H9 (cell line): Measurements from ENCODE around the gene NHLH1. TPM values are rescaled to one million over a fixed set of nuclear protein-coding genes. Genes with fewer than 3 reads are reported as not detected.
A peak's percentile ranks its signal among the peaks of the same experiment; 100 is the strongest.

Source experiments
- DNase-seq: peaks from one replicate; pipeline ENCODE4 v3.0.0-alpha.2; 2017
- H2AFZ ChIP-seq: one replicate; pipeline ENCODE4 v1.6.1; 2013; ENCODE audit warnings: mild to moderate bottlenecking, low read length, control low read depth, moderate library complexity
- H2AK5ac ChIP-seq: 2 replicates; pipeline ENCODE4 v1.6.1; 2013; ENCODE audit warnings: low read length, control low read depth, mixed read lengths; ENCODE audit not compliant: insufficient read length
- H2BK120ac ChIP-seq: one replicate; pipeline ENCODE4 v1.6.1; 2013; ENCODE audit warnings: low read depth, mild to moderate bottlenecking, low read length, control low read depth, inconsistent platforms; ENCODE audit not compliant: poor library complexity, severe bottlenecking
- H2BK12ac ChIP-seq: 2 replicates; pipeline ENCODE4 v1.6.1; 2013; ENCODE audit warnings: low read length, control low read depth, mixed read lengths, low read depth; ENCODE audit not compliant: insufficient read length
- H2BK15ac ChIP-seq: 2 replicates; pipeline ENCODE4 v1.6.1; 2013; ENCODE audit warnings: low read depth, low read length, control low read depth
- H2BK20ac ChIP-seq: one replicate; pipeline ENCODE4 v1.6.1; 2013; ENCODE audit warnings: low read depth, mild to moderate bottlenecking, low read length, control low read depth, inconsistent platforms; ENCODE audit not compliant: poor library complexity, severe bottlenecking
- H2BK5ac ChIP-seq: 2 replicates; pipeline ENCODE4 v1.6.1; 2013; ENCODE audit warnings: low read length, control low read depth, mixed read lengths; ENCODE audit not compliant: insufficient read length
- H3K14ac ChIP-seq: 2 replicates; pipeline ENCODE4 v1.6.1; 2013; ENCODE audit warnings: low read length, control low read depth; ENCODE audit not compliant: insufficient read depth
- H3K18ac ChIP-seq: 2 replicates; pipeline ENCODE4 v1.6.1; 2013; ENCODE audit warnings: low read depth, mild to moderate bottlenecking, mixed read lengths, low read length, control low read depth; ENCODE audit not compliant: insufficient read length
- H3K23ac ChIP-seq: 2 replicates; pipeline ENCODE4 v1.6.1; 2013; ENCODE audit warnings: low read length, control low read depth, mixed read lengths, low read depth; ENCODE audit not compliant: insufficient read length
- H3K23me2 ChIP-seq: 2 replicates; pipeline ENCODE4 v1.6.1; 2013; ENCODE audit warnings: low read depth, mild to moderate bottlenecking, mixed read lengths, low read length, control low read depth; ENCODE audit not compliant: insufficient read length, poor library complexity, severe bottlenecking
- H3K27ac ChIP-seq: 2 replicates; pipeline ENCODE4 v1.5.1; 2013; ENCODE audit warnings: low read length, control low read depth, mixed read lengths, low read depth; ENCODE audit not compliant: insufficient read length
- H3K27me3 ChIP-seq: 2 replicates; pipeline ENCODE4 v1.6.1; 2013; ENCODE audit warnings: low read length, control low read depth, inconsistent platforms; ENCODE audit not compliant: insufficient read depth
- H3K4ac ChIP-seq: 2 replicates; pipeline ENCODE4 v1.6.1; 2013; ENCODE audit warnings: low read depth, mild to moderate bottlenecking, control low read depth, inconsistent platforms, low read length, moderate library complexity
- H3K4me1 ChIP-seq: 2 replicates; pipeline ENCODE4 v1.6.1; 2013; ENCODE audit warnings: low read length, control low read depth, inconsistent platforms; ENCODE audit not compliant: insufficient read depth
- H3K4me2 ChIP-seq: 2 replicates; pipeline ENCODE4 v1.6.1; 2013; ENCODE audit warnings: low read length, control low read depth, mixed read lengths; ENCODE audit not compliant: insufficient read length, insufficient read depth
- H3K56ac ChIP-seq: 2 replicates; pipeline ENCODE4 v1.6.1; 2013; ENCODE audit warnings: low read depth, mild to moderate bottlenecking, mixed read lengths, low read length, control low read depth; ENCODE audit not compliant: insufficient read length
- H3K79me1 ChIP-seq: 2 replicates; pipeline ENCODE4 v1.6.1; 2013; ENCODE audit warnings: low read depth, mild to moderate bottlenecking, moderate library complexity, low read length, control low read depth, inconsistent platforms; ENCODE audit not compliant: insufficient read depth, poor library complexity, severe bottlenecking
- H3K79me2 ChIP-seq: 2 replicates; pipeline ENCODE4 v1.6.1; 2013; ENCODE audit warnings: low read length, control low read depth, inconsistent platforms; ENCODE audit not compliant: insufficient read depth
- H3K9ac ChIP-seq: 2 replicates; pipeline ENCODE4 v1.6.1; 2013; ENCODE audit warnings: low read length, control low read depth, mixed read lengths; ENCODE audit not compliant: insufficient read length; ENCODE audit errors: extremely low read depth
- H3K9me3 ChIP-seq: one replicate; pipeline ENCODE4 v1.6.1; 2013; ENCODE audit warnings: low read depth, low read length, inconsistent platforms; ENCODE audit not compliant: control insufficient read depth
- H3T11ph ChIP-seq: one replicate; pipeline ENCODE4 v1.6.1; 2013; ENCODE audit warnings: mild to moderate bottlenecking, low read length, control low read depth, inconsistent platforms
- H4K20me1 ChIP-seq: one replicate; pipeline ENCODE4 v1.6.1; 2013; ENCODE audit not compliant: control insufficient read depth, insufficient read length, insufficient read depth
- H4K5ac ChIP-seq: 2 replicates; pipeline ENCODE4 v1.6.1; 2013; ENCODE audit warnings: low read depth, mild to moderate bottlenecking, mixed read lengths, low read length, control low read depth; ENCODE audit not compliant: insufficient read length
- H4K8ac ChIP-seq: replicated peaks from 2 replicates; pipeline ENCODE4 v1.6.1; 2013; ENCODE audit warnings: low read length, control low read depth, mixed read lengths, low read depth; ENCODE audit not compliant: insufficient read length
- H4K91ac ChIP-seq: 2 replicates; pipeline ENCODE4 v1.6.1; 2013; ENCODE audit warnings: low read depth, mild to moderate bottlenecking, moderate library complexity, mixed read lengths, low read length, control low read depth; ENCODE audit not compliant: insufficient read length
- H3K27ac Mint-ChIP-seq, 3 experiments: 2 replicates in 2 of 3; 3 replicates in 1 of 3; pipeline ENCODE4 v1.8.0; 2020 to 2021; ENCODE audit warnings: mixed read lengths in 3 of 3, mild to moderate bottlenecking in 1 of 3, moderate library complexity in 1 of 3
- H3K27me3 Mint-ChIP-seq: 2 replicates; pipeline ENCODE4 v1.8.0; 2021; ENCODE audit warnings: low read depth, mild to moderate bottlenecking, moderate library complexity, mixed read lengths
- H3K36me3 Mint-ChIP-seq, 3 experiments: 2 replicates in 2 of 3; 3 replicates in 1 of 3; pipeline ENCODE4 v1.8.0; 2020 to 2021; ENCODE audit warnings: low read depth in 3 of 3, mixed read lengths in 3 of 3; ENCODE audit not compliant: insufficient read depth in 1 of 3
- H3K4me1 Mint-ChIP-seq, 2 experiments: 2 replicates each; pipeline ENCODE4 v1.8.0; 2020; ENCODE audit warnings: mixed read lengths in 2 of 2
- H3K4me3 Mint-ChIP-seq, 2 experiments: 2 replicates in 1 of 2; 3 replicates in 1 of 2; pipeline ENCODE4 v1.8.0; 2020 to 2021; ENCODE audit warnings: mild to moderate bottlenecking in 2 of 2, mixed read lengths in 2 of 2, moderate library complexity in 1 of 2
- H3K9me3 Mint-ChIP-seq, 2 experiments: 2 replicates in 1 of 2; 3 replicates in 1 of 2; pipeline ENCODE4 v1.8.0; 2020; ENCODE audit warnings: mild to moderate bottlenecking in 2 of 2, mixed read lengths in 2 of 2, moderate library complexity in 1 of 2
- WGBS: extraction: QIAGEN DNeasy Blood & Tissue Kit; methylation state at CpG from one replicate; pipeline ENCODE4 v1.1.7; 2013; ENCODE audit warnings: missing lambda C conversion rate, low lambda C conversion rate, mixed read lengths; ENCODE audit not compliant: insufficient read length; ENCODE audit errors: extremely low coverage; 5-methylcytosine and 5-hydroxymethylcytosine counted together
- total RNA-seq: library from RNA; stranded (reverse); gene quantifications from 2 replicates; pipeline ENCODE4 v1.2.1, GENCODE V29; 2021
- TF ChIP-seq, protein P1 (sequence below): fragments of 200-600 bp; sonication (generic); conservative IDR thresholded peaks from 3 replicates; pipeline ENCODE4 v1.8.0; 2021; ENCODE audit warnings: antibody characterized with exemption, mild to moderate bottlenecking

The NHLH1 gene
- total RNA-seq, 1 experiment from 2014 or later, result 1.5 TPM

DNA sequence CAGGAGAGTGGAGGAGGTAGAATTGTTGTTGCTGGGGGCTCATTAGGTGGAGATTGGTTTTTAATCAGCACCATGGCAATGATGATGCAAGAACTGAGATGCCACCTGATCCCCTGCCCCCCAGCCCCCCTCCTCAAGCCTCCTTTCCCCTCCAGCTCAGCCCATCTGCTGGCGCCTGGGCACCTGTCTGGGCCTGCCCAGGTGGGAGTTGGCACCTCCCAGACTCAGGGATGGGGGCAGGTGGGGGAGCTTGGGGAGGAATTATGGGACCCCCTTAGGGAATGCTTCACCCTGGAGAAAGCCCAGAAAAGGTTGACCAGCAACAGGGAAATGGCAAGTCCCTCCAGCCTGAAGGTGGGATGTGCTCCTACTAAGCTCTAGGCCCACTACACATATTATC is 1.5 kb upstream of the NHLH1 start:
- Histone ChIP-seq H3K27ac (no peak overlapping the region), H3K18ac (no peak overlapping the region), H3K79me1 (no peaks in the 10 kb centered on the region), H4K91ac (no peak overlapping the region), H3K56ac (no peak overlapping the region), H2BK120ac (no peak overlapping the region), H3K14ac (no peak overlapping the region), H3K79me2 (no peaks in the 10 kb centered on the region), H2BK20ac (no peak overlapping the region), H3K4me1 (no peaks in the 10 kb centered on the region; the same call in 1 of the 2 replicates), H3K9me3 (no peaks in the 10 kb centered on the region), H4K20me1 (no peaks in the 10 kb centered on the region), H2BK15ac (no peak overlapping the region), H3K27me3 (no peaks in the 10 kb centered on the region), H3T11ph (no peak overlapping the region), H4K5ac (no peak overlapping the region), H3K4me2 (no peak overlapping the region), H2AFZ (no peak overlapping the region), H3K23ac (no peak overlapping the region), H3K4ac (no peak overlapping the region), H3K23me2 (no peaks in the 10 kb centered on the region), H2AK5ac (no peak overlapping the region), H3K9ac (no peak overlapping the region), H4K8ac (no peak overlapping the region), H2BK12ac (no peak overlapping the region), H2BK5ac (no peak overlapping the region)
- TF ChIP-seq, protein P1, sequence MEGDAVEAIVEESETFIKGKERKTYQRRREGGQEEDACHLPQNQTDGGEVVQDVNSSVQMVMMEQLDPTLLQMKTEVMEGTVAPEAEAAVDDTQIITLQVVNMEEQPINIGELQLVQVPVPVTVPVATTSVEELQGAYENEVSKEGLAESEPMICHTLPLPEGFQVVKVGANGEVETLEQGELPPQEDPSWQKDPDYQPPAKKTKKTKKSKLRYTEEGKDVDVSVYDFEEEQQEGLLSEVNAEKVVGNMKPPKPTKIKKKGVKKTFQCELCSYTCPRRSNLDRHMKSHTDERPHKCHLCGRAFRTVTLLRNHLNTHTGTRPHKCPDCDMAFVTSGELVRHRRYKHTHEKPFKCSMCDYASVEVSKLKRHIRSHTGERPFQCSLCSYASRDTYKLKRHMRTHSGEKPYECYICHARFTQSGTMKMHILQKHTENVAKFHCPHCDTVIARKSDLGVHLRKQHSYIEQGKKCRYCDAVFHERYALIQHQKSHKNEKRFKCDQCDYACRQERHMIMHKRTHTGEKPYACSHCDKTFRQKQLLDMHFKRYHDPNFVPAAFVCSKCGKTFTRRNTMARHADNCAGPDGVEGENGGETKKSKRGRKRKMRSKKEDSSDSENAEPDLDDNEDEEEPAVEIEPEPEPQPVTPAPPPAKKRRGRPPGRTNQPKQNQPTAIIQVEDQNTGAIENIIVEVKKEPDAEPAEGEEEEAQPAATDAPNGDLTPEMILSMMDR, result no peak
- no peak for DNase-seq
- Mint-ChIP-seq H3K36me3 (peaks cover 2 to 11% (median 7%) of the 10 kb centered on the region in 3 experiments; a peak in 5 of 7 replicates), H3K27me3 (peaks cover 4% of the 10 kb centered on the region; the same call in 1 of the 2 replicates), H3K4me1 (peaks cover 42 to 62% of the 10 kb centered on the region in 2 experiments), H3K9me3 (no peaks in the 10 kb centered on the region), H3K27ac (peak overlapping the region in 2 of 3 experiments; percentile 30 to 93; a peak in 2 of 7 replicates), H3K4me3 (no peak overlapping the region)
- WGBS, result no CpG with 5 or more reads among the region's 1 CpG
